H9 (cell line): ENCODE data around the gene CERS5. TPM values are rescaled to one million over a fixed set of nuclear protein-coding genes. Genes with fewer than 3 reads are reported as not detected.

ENCODE experiments used
- DNase-seq: peaks from one replicate; pipeline ENCODE4 v3.0.0-alpha.2; 2017
- H2AFZ ChIP-seq: one replicate; pipeline ENCODE4 v1.6.1; 2013; ENCODE audit warnings: mild to moderate bottlenecking, low read length, control low read depth, moderate library complexity
- H2AK5ac ChIP-seq: 2 replicates; pipeline ENCODE4 v1.6.1; 2013; ENCODE audit warnings: low read length, control low read depth, mixed read lengths; ENCODE audit not compliant: insufficient read length
- H2BK120ac ChIP-seq: one replicate; pipeline ENCODE4 v1.6.1; 2013; ENCODE audit warnings: low read depth, mild to moderate bottlenecking, low read length, control low read depth, inconsistent platforms; ENCODE audit not compliant: poor library complexity, severe bottlenecking
- H2BK12ac ChIP-seq: 2 replicates; pipeline ENCODE4 v1.6.1; 2013; ENCODE audit warnings: low read length, control low read depth, mixed read lengths, low read depth; ENCODE audit not compliant: insufficient read length
- H2BK15ac ChIP-seq: 2 replicates; pipeline ENCODE4 v1.6.1; 2013; ENCODE audit warnings: low read depth, low read length, control low read depth
- H2BK20ac ChIP-seq: one replicate; pipeline ENCODE4 v1.6.1; 2013; ENCODE audit warnings: low read depth, mild to moderate bottlenecking, low read length, control low read depth, inconsistent platforms; ENCODE audit not compliant: poor library complexity, severe bottlenecking
- H2BK5ac ChIP-seq: 2 replicates; pipeline ENCODE4 v1.6.1; 2013; ENCODE audit warnings: low read length, control low read depth, mixed read lengths; ENCODE audit not compliant: insufficient read length
- H3K14ac ChIP-seq: 2 replicates; pipeline ENCODE4 v1.6.1; 2013; ENCODE audit warnings: low read length, control low read depth; ENCODE audit not compliant: insufficient read depth
- H3K18ac ChIP-seq: 2 replicates; pipeline ENCODE4 v1.6.1; 2013; ENCODE audit warnings: low read depth, mild to moderate bottlenecking, mixed read lengths, low read length, control low read depth; ENCODE audit not compliant: insufficient read length
- H3K23ac ChIP-seq: 2 replicates; pipeline ENCODE4 v1.6.1; 2013; ENCODE audit warnings: low read length, control low read depth, mixed read lengths, low read depth; ENCODE audit not compliant: insufficient read length
- H3K23me2 ChIP-seq: 2 replicates; pipeline ENCODE4 v1.6.1; 2013; ENCODE audit warnings: low read depth, mild to moderate bottlenecking, mixed read lengths, low read length, control low read depth; ENCODE audit not compliant: insufficient read length, poor library complexity, severe bottlenecking
- H3K27ac ChIP-seq: 2 replicates; pipeline ENCODE4 v1.5.1; 2013; ENCODE audit warnings: low read length, control low read depth, mixed read lengths, low read depth; ENCODE audit not compliant: insufficient read length
- H3K27me3 ChIP-seq: 2 replicates; pipeline ENCODE4 v1.6.1; 2013; ENCODE audit warnings: low read length, control low read depth, inconsistent platforms; ENCODE audit not compliant: insufficient read depth
- H3K4ac ChIP-seq: 2 replicates; pipeline ENCODE4 v1.6.1; 2013; ENCODE audit warnings: low read depth, mild to moderate bottlenecking, control low read depth, inconsistent platforms, low read length, moderate library complexity
- H3K4me1 ChIP-seq: 2 replicates; pipeline ENCODE4 v1.6.1; 2013; ENCODE audit warnings: low read length, control low read depth, inconsistent platforms; ENCODE audit not compliant: insufficient read depth
- H3K4me2 ChIP-seq: 2 replicates; pipeline ENCODE4 v1.6.1; 2013; ENCODE audit warnings: low read length, control low read depth, mixed read lengths; ENCODE audit not compliant: insufficient read length, insufficient read depth
- H3K56ac ChIP-seq: 2 replicates; pipeline ENCODE4 v1.6.1; 2013; ENCODE audit warnings: low read depth, mild to moderate bottlenecking, mixed read lengths, low read length, control low read depth; ENCODE audit not compliant: insufficient read length
- H3K79me1 ChIP-seq: 2 replicates; pipeline ENCODE4 v1.6.1; 2013; ENCODE audit warnings: low read depth, mild to moderate bottlenecking, moderate library complexity, low read length, control low read depth, inconsistent platforms; ENCODE audit not compliant: insufficient read depth, poor library complexity, severe bottlenecking
- H3K79me2 ChIP-seq: 2 replicates; pipeline ENCODE4 v1.6.1; 2013; ENCODE audit warnings: low read length, control low read depth, inconsistent platforms; ENCODE audit not compliant: insufficient read depth
- H3K9ac ChIP-seq: 2 replicates; pipeline ENCODE4 v1.6.1; 2013; ENCODE audit warnings: low read length, control low read depth, mixed read lengths; ENCODE audit not compliant: insufficient read length; ENCODE audit errors: extremely low read depth
- H3K9me3 ChIP-seq: one replicate; pipeline ENCODE4 v1.6.1; 2013; ENCODE audit warnings: low read depth, low read length, inconsistent platforms; ENCODE audit not compliant: control insufficient read depth
- H3T11ph ChIP-seq: one replicate; pipeline ENCODE4 v1.6.1; 2013; ENCODE audit warnings: mild to moderate bottlenecking, low read length, control low read depth, inconsistent platforms
- H4K20me1 ChIP-seq: one replicate; pipeline ENCODE4 v1.6.1; 2013; ENCODE audit not compliant: control insufficient read depth, insufficient read length, insufficient read depth
- H4K5ac ChIP-seq: 2 replicates; pipeline ENCODE4 v1.6.1; 2013; ENCODE audit warnings: low read depth, mild to moderate bottlenecking, mixed read lengths, low read length, control low read depth; ENCODE audit not compliant: insufficient read length
- H4K8ac ChIP-seq: replicated peaks from 2 replicates; pipeline ENCODE4 v1.6.1; 2013; ENCODE audit warnings: low read length, control low read depth, mixed read lengths, low read depth; ENCODE audit not compliant: insufficient read length
- H4K91ac ChIP-seq: 2 replicates; pipeline ENCODE4 v1.6.1; 2013; ENCODE audit warnings: low read depth, mild to moderate bottlenecking, moderate library complexity, mixed read lengths, low read length, control low read depth; ENCODE audit not compliant: insufficient read length
- H3K27ac Mint-ChIP-seq, 3 experiments: 2 replicates in 2 of 3; 3 replicates in 1 of 3; pipeline ENCODE4 v1.8.0; 2020 to 2021; ENCODE audit warnings: mixed read lengths in 3 of 3, mild to moderate bottlenecking in 1 of 3, moderate library complexity in 1 of 3
- H3K27me3 Mint-ChIP-seq: 2 replicates; pipeline ENCODE4 v1.8.0; 2021; ENCODE audit warnings: low read depth, mild to moderate bottlenecking, moderate library complexity, mixed read lengths
- H3K36me3 Mint-ChIP-seq, 3 experiments: 2 replicates in 2 of 3; 3 replicates in 1 of 3; pipeline ENCODE4 v1.8.0; 2020 to 2021; ENCODE audit warnings: low read depth in 3 of 3, mixed read lengths in 3 of 3; ENCODE audit not compliant: insufficient read depth in 1 of 3
- H3K4me1 Mint-ChIP-seq, 2 experiments: 2 replicates each; pipeline ENCODE4 v1.8.0; 2020; ENCODE audit warnings: mixed read lengths in 2 of 2
- H3K4me3 Mint-ChIP-seq, 2 experiments: 2 replicates in 1 of 2; 3 replicates in 1 of 2; pipeline ENCODE4 v1.8.0; 2020 to 2021; ENCODE audit warnings: mild to moderate bottlenecking in 2 of 2, mixed read lengths in 2 of 2, moderate library complexity in 1 of 2
- H3K9me3 Mint-ChIP-seq, 2 experiments: 2 replicates in 1 of 2; 3 replicates in 1 of 2; pipeline ENCODE4 v1.8.0; 2020; ENCODE audit warnings: mild to moderate bottlenecking in 2 of 2, mixed read lengths in 2 of 2, moderate library complexity in 1 of 2
- CTCF ChIP-seq: fragments of 200-600 bp; sonication (generic); conservative IDR thresholded peaks from 3 replicates; pipeline ENCODE4 v1.8.0; 2021; ENCODE audit warnings: antibody characterized with exemption, mild to moderate bottlenecking
- WGBS: extraction: QIAGEN DNeasy Blood & Tissue Kit; methylation state at CpG from one replicate; pipeline ENCODE4 v1.1.7; 2013; ENCODE audit warnings: missing lambda C conversion rate, low lambda C conversion rate, mixed read lengths; ENCODE audit not compliant: insufficient read length; ENCODE audit errors: extremely low coverage; 5-methylcytosine and 5-hydroxymethylcytosine counted together
- total RNA-seq: library from RNA; stranded (reverse); gene quantifications from 2 replicates; pipeline ENCODE4 v1.2.1, GENCODE V29; 2021

Gene CERS5
- total RNA-seq, 1 experiment from 2014 or later = 68.8 TPM

GRCh38 chr12:50142993-50143392 is 24.2 kb downstream of the CERS5 start:
- no peaks in the 10 kb centered on the region for H3K4me1 ChIP-seq
- no peak overlapping the region for H2BK12ac ChIP-seq
- H2AFZ ChIP-seq = no peak overlapping the region
- H3K14ac ChIP-seq = no peak overlapping the region
- no peak overlapping the region for H3K56ac ChIP-seq
- H3K27me3 ChIP-seq = no peaks in the 10 kb centered on the region
- no peak overlapping the region for H3K4me2 ChIP-seq
- TF ChIP-seq CTCF = no peak
- H3K23ac ChIP-seq = no peak overlapping the region
- no peak overlapping the region for H2BK20ac ChIP-seq
- H3K4ac ChIP-seq = no peak overlapping the region
- no peak overlapping the region for H3K4me3 Mint-ChIP-seq
- no peak overlapping the region for H4K5ac ChIP-seq
- H3K36me3 Mint-ChIP-seq = peaks cover 8 to 36% (median 22%) of the 10 kb centered on the region in 3 experiments
- no peaks in the 10 kb centered on the region for H4K20me1 ChIP-seq
- no peak overlapping the region for H3T11ph ChIP-seq
- no peaks in the 10 kb centered on the region for H3K9me3 Mint-ChIP-seq
- no peaks in the 10 kb centered on the region for H3K27me3 Mint-ChIP-seq
- no peak overlapping the region for H3K18ac ChIP-seq
- H3K9ac ChIP-seq = no peak overlapping the region
- no peak overlapping the region for H2AK5ac ChIP-seq
- no peak overlapping the region for H3K27ac ChIP-seq
- H3K27ac Mint-ChIP-seq = 0 out of 7 replicates have a peak overlapping the region, but pooled peaks of 1 of the 3 experiments have one; percentile 35
- H2BK15ac ChIP-seq = no peak overlapping the region
- no peak overlapping the region for H2BK120ac ChIP-seq
- H3K4me1 Mint-ChIP-seq = peaks cover 4 to 6% of the 10 kb centered on the region in 2 experiments; a peak in 3 of 4 replicates
- no peaks in the 10 kb centered on the region for H3K23me2 ChIP-seq
- no peaks in the 10 kb centered on the region; the same call in 1 of the 2 replicates for H3K79me2 ChIP-seq
- no peaks in the 10 kb centered on the region for H3K9me3 ChIP-seq
- H2BK5ac ChIP-seq = no peak overlapping the region
- WGBS = no CpG with 5 or more reads among the region's 8 CpGs
- no peak overlapping the region for H4K8ac ChIP-seq
- no peak for DNase-seq
- H3K79me1 ChIP-seq = no peaks in the 10 kb centered on the region
- no peak overlapping the region for H4K91ac ChIP-seq
